Large intestine (tissue), 3 donors: ENCODE measurements around the gene FCRL5. TPM values are rescaled to one million over a fixed set of nuclear protein-coding genes. Genes with fewer than 3 reads are reported as not detected.
"Not testable (repeated sequence)": the region's sequence is repeated elsewhere in the genome, so short reads cannot be mapped to it uniquely, and the experiment has no call there.

Source experiments
- DNase-seq, 2 donors: peaks; one replicate each; pipeline versions ENCODE4 v3.0.0 to v3.0.0-alpha.2; 2013
- H3K27ac ChIP-seq: one replicate; pipeline ENCODE4 v1.5.1; 2013; ENCODE audit warnings: low read length
- H3K27me3 ChIP-seq: 2 replicates; pipeline ENCODE4 v1.6.1; 2013; ENCODE audit warnings: low read length; ENCODE audit not compliant: control insufficient read depth, insufficient read depth
- H3K36me3 ChIP-seq: 2 replicates; pipeline ENCODE4 v1.6.1; 2013; ENCODE audit warnings: low read length; ENCODE audit not compliant: control insufficient read depth, insufficient read depth
- H3K4me1 ChIP-seq: one replicate; pipeline ENCODE4 v1.6.1; 2013; ENCODE audit warnings: low read length; ENCODE audit not compliant: control insufficient read depth, insufficient read depth
- H3K4me3 ChIP-seq: one replicate; pipeline ENCODE4 v1.5.1; 2013; ENCODE audit warnings: low read length
- H3K9me3 ChIP-seq: one replicate; pipeline ENCODE4 v1.6.1; 2013; ENCODE audit warnings: mild to moderate bottlenecking, low read depth, low read length, moderate library complexity; ENCODE audit not compliant: control insufficient read depth
- WGBS: methylation state at CpG from one replicate; pipeline ENCODE4 v1.1.5; 2013; ENCODE audit warnings: low lambda C conversion rate; ENCODE audit not compliant: insufficient coverage; 5-methylcytosine and 5-hydroxymethylcytosine counted together
- polyA plus RNA-seq: library from polyadenylated mRNA; unstranded; fragments of 120-200 nt; gene quantifications from one replicate; pipeline ENCODE4 v1.2.1, GENCODE V29; 2013

Gene FCRL5
- polyA plus RNA-seq, 1 donor: 0.09 TPM

GRCh38 chr1:157488156-157488555 is 64.2 kb downstream of the FCRL5 start:
- no peak overlapping the region for H3K4me3 ChIP-seq
- peaks cover 9% of the 10 kb centered on the region for H3K4me1 ChIP-seq
- no peaks in the 10 kb centered on the region for H3K9me3 ChIP-seq
- no peak for DNase-seq
- H3K27ac ChIP-seq: no peak overlapping the region
- WGBS: 94% methylated on average over 2 of the region's 2 CpGs
- no peaks in the 10 kb centered on the region for H3K36me3 ChIP-seq
- H3K27me3 ChIP-seq: no peaks in the 10 kb centered on the region

- DNase-seq: no peak
- H3K9me3 ChIP-seq: no peaks in the 10 kb centered on the region
- H3K36me3 ChIP-seq: no peaks in the 10 kb centered on the region
- no CpG with 5 or more reads among the region's 1 CpG for WGBS
- H3K4me1 ChIP-seq: peaks cover 9% of the 10 kb centered on the region
- H3K4me3 ChIP-seq: no peak overlapping the region
- H3K27ac ChIP-seq: no peak overlapping the region
- no peaks in the 10 kb centered on the region for H3K27me3 ChIP-seq
These were observed 64.8 kb downstream of the FCRL5 start for GRCh38 chr1:157487504-157487903.

- H3K36me3 ChIP-seq: no peaks in the 10 kb centered on the region
- DNase-seq: no peak
- WGBS: no CpG with 5 or more reads among the region's 2 CpGs
- H3K27ac ChIP-seq: no peak overlapping the region
- H3K27me3 ChIP-seq: no peaks in the 10 kb centered on the region
- H3K4me1 ChIP-seq: peaks cover 9% of the 10 kb centered on the region
- H3K4me3 ChIP-seq: no peak overlapping the region
- H3K9me3 ChIP-seq: no peaks in the 10 kb centered on the region
These were observed 65.2 kb downstream of the FCRL5 start for GRCh38 chr1:157487096-157487495.

- not testable (repeated sequence) for DNase-seq, H3K9me3 ChIP-seq, H3K4me1 ChIP-seq
These were observed 65.9 kb downstream of the FCRL5 start for GRCh38 chr1:157486400-157486799.

GRCh38 chr1:157485793-157486192 is 66.5 kb downstream of the FCRL5 start:
- Histone ChIP-seq H3K9me3 (no peaks in the 10 kb centered on the region), H3K4me1 (peaks cover 6% of the 10 kb centered on the region), H3K4me3 (no peak overlapping the region), H3K27ac (no peak overlapping the region), H3K27me3 (no peaks in the 10 kb centered on the region), H3K36me3 (no peaks in the 10 kb centered on the region)
- WGBS: no CpG with 5 or more reads among the region's 3 CpGs
- DNase-seq: no peak

More at GRCh38 chr1:157486400-157486799, 65.9 kb downstream of the FCRL5 start:
- not testable (repeated sequence) for H3K27ac ChIP-seq, H3K27me3 ChIP-seq, H3K4me3 ChIP-seq, H3K36me3 ChIP-seq
- WGBS: no CpG with 5 or more reads among the region's 2 CpGs

GRCh38 chr1:157484573-157484972 is 67.7 kb downstream of the FCRL5 start:
- H3K36me3 ChIP-seq: no peaks in the 10 kb centered on the region
- H3K9me3 ChIP-seq: no peaks in the 10 kb centered on the region
- no peaks in the 10 kb centered on the region for H3K4me1 ChIP-seq
- H3K27me3 ChIP-seq: no peaks in the 10 kb centered on the region
- no peak for DNase-seq
- H3K27ac ChIP-seq: no peak overlapping the region
- no peak overlapping the region for H3K4me3 ChIP-seq

GRCh38 chr1:157483635-157484034 is 68.7 kb downstream of the FCRL5 start:
- Histone ChIP-seq H3K4me3 (no peak overlapping the region), H3K9me3 (peaks cover 5% of the 10 kb centered on the region), H3K36me3 (no peaks in the 10 kb centered on the region), H3K27me3 (no peaks in the 10 kb centered on the region), H3K4me1 (no peaks in the 10 kb centered on the region), H3K27ac (no peak overlapping the region)
- WGBS: 100% methylated on average over 1 of the region's 2 CpGs
- no peak for DNase-seq

- no peak for DNase-seq
- Histone ChIP-seq H3K27ac (no peak overlapping the region), H3K4me3 (no peak overlapping the region), H3K36me3 (no peaks in the 10 kb centered on the region), H3K4me1 (no peaks in the 10 kb centered on the region), H3K9me3 (peaks cover 13% of the 10 kb centered on the region), H3K27me3 (no peaks in the 10 kb centered on the region)
- WGBS: no CpG with 5 or more reads among the region's 2 CpGs
These were observed 69.6 kb downstream of the FCRL5 start for GRCh38 chr1:157482717-157483116.

- H3K9me3 ChIP-seq: peaks cover 17% of the 10 kb centered on the region
- no peak for DNase-seq
- H3K36me3 ChIP-seq: no peaks in the 10 kb centered on the region
These were observed 70.1 kb downstream of the FCRL5 start for GRCh38 chr1:157482174-157482573.

GRCh38 chr1:157478030-157478429 is 74.3 kb downstream of the FCRL5 start:
- H3K36me3 ChIP-seq: no peaks in the 10 kb centered on the region
- no peak overlapping the region for H3K4me3 ChIP-seq
- H3K27ac ChIP-seq: no peak overlapping the region
- H3K9me3 ChIP-seq: peaks cover 17% of the 10 kb centered on the region
- DNase-seq: no peak
- no peaks in the 10 kb centered on the region for H3K4me1 ChIP-seq
- H3K27me3 ChIP-seq: no peaks in the 10 kb centered on the region

More at GRCh38 chr1:157482174-157482573, 70.1 kb downstream of the FCRL5 start:
- Histone ChIP-seq H3K27ac (no peak overlapping the region), H3K4me3 (no peak overlapping the region), H3K4me1 (no peaks in the 10 kb centered on the region), H3K27me3 (no peaks in the 10 kb centered on the region)

- no CpG with 5 or more reads among the region's 4 CpGs for WGBS
- Histone ChIP-seq H3K27ac (no peak overlapping the region), H3K4me3 (no peak overlapping the region)
These were observed 74.9 kb downstream of the FCRL5 start for GRCh38 chr1:157477419-157477818.

More at GRCh38 chr1:157477419-157477818, 74.9 kb downstream of the FCRL5 start:
- H3K36me3 ChIP-seq: no peaks in the 10 kb centered on the region
- DNase-seq: no peak
- no peaks in the 10 kb centered on the region for H3K27me3 ChIP-seq
- H3K4me1 ChIP-seq: no peaks in the 10 kb centered on the region
- peaks cover 17% of the 10 kb centered on the region for H3K9me3 ChIP-seq
